ENCODE results near the gene VAC14.

The VAC14 gene

DNA sequence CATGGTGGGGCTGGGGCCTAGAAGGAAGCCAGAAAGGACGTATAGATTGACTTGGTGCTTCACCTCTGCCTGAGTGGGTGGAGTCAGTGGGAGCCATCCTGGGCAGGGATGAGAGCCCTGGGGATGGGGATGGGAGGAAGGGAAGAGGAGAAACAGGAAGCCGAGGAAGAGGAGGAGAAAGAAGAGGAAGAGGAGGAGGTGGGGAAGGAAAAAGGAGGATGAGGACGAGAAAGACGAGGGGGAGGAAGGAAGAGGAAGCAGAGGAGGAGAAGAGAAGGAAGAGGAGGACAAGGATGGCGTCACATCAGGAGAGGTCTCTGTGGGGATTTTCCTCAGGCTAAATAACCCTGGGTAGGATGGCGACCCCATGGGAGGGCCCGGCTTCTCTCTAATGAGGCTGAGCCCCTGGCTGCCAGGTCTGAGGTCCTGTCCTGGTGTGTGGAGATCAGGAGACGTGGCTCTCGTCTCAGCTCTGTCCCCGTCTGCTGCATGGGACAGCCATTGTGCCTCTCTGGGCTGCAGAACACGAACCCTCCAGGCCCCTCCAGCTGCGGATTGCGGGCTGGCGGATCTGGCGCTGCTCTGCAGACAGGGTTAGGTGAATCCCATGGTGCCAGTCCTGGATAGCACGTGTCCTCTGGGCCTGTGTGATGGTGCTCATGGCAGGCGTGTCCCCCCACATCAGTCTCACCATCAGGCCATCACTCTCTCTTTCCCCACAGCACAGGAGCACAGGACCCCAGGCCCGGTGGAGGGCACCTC, 79.6 kb downstream of the VAC14 start:
- no peak for DNase-seq

DNA sequence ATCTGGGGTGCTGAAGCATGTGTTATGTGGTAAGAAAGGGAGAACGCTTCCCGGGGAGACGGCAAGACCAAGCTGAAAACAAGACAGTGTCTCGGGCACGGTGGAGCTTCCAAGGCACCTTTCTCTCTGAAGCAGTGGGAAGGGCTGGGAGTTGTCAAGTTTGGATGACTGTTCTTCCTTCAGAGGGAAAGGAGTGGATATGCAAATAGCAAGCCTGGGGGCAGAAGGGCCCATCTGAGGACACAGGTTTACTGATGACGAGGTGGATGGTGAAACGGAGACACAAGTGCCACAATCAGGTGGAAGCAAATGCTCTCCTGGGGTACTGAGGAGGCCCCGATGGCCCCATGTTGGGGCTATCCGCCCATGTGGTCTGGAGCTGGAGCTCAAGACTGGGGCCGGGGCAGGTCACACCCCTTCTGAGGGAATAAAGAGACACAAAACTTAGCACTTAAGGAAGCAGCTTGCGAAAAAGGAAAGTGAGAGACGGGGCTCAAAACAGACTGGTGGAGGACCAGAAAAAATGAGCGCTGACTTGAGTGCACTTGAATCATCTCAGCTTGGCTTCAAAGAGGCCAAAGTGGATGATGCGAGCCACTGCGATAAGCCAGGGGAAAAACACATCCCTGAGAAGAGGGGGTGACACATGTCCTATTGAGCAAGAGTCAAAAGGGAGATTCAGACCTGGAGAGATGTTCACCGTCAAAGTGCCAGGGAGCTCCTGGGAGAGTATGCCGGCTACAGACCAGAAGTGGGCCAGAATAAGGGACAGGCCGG, 80.3 kb downstream of the VAC14 start:
- no peak for DNase-seq

- no peak for DNase-seq
Measured at GRCh38 chr16:70717065-70717464, 83.9 kb downstream of the VAC14 start.

DNA sequence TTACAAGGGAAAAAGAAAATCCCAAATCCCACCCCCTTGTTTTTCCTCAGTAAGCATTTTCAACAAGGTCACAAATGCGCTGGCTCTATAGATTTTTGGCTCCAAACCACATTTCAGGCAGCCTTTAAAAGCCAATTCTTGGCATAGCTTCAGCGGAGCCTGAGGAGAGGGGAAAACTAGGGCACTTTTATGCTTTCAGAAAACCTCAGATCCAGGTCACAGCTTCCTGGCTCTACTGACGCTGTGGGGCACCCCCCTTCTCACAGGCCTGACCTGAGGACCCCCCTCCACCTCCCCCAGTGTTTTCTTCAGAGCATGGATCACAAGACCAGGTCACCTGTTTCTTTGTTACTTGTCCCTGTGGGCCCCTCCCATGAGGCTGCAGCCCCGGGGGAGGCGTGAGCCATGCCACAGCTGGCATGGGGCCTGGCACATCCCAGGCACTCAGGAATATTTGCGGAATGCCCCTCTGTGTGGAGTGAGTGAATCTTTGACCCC, 85.0 kb downstream of the VAC14 start:
- DNase-seq = no peak

DNA sequence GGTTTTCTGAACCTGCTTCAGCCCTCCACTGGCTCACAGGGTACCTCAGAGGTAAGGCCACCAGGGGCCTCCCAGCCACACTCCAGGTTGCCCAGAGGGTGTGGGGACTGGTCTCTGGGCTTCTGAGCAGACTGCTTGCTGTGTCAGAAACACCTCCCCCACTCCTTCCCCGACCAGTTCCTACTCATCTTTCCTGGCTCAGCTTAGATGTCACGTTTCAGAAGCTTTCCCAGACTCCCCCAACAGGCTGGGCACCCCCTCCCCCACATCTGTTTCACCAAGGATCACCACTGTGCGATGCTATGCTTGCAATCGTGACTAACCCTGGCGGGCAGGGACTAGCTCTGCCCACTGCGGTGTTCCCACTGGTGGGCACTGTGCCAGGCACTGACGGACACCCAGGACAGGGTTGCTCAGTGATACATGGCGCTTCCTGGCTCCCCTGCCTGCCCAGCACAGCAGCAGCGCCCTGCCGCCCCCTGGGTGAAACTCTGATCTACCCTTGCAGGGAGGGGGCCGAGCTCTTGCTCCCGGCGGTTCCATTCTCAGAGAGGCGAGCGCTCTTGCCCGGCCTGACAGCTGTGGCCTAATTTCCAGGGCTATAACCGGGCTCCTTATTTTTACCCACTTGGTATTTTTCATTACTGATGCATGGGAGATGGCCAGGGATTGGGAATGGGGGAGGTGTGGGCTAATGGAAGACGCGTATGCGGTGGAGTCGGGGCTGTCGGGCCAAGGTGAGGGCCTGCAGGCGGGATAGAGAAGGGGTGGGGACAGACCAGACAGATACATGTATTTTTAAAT, 85.7 kb downstream of the VAC14 start:
- no peak for DNase-seq

DNA sequence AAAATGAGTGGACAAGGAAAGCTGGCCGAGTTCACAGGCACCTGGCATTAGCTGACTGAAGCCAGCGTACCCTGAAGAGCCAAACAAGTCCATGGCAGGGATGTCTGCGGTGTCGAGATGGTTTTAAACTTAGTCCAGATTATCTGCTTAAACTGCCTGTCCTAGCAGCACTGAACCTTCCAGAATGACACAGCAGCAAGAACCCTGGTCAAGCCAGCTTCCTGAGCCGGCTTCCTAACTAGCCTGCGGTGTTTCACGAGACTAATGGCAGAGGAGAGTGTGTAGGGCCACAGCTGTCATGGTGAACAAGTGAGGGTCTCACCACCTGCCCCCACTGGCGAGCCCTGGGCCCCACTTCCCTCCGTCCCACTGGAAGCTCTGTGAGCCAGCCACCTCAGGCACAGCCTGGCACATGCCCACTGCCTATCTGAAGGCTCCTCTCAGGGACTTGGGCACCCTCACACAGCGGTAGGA, 86.3 kb downstream of the VAC14 start:
- no peak for DNase-seq

GRCh38 chr16:70713824-70714223, 87.1 kb downstream of the VAC14 start:
- no peak for DNase-seq

DNA sequence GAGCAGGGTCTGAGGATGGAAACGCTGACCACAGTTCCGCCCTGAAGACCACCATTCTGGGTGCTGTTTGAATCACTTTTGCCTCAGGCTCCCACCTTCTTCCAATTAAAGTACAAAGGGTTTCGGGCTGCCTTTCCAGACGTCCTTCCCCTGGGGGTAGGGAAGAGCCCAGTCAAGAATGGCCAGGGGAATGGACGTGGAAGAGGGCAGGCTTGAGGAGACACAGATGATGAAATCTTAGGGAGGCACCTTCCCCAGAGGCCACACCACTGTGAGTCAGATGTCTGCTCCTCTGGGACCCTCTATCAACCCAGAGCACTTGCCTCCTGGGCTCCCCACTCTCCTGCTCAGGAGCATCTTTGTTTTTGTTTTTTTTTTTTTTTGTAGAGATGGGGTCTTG, 87.6 kb downstream of the VAC14 start:
- DNase-seq = no peak

- DNase-seq = no peak
Measured at GRCh38 chr16:70712942-70713341, 88.0 kb downstream of the VAC14 start.

GRCh38 chr16:70712359-70712758, 88.6 kb downstream of the VAC14 start:
- no peak for DNase-seq

DNA sequence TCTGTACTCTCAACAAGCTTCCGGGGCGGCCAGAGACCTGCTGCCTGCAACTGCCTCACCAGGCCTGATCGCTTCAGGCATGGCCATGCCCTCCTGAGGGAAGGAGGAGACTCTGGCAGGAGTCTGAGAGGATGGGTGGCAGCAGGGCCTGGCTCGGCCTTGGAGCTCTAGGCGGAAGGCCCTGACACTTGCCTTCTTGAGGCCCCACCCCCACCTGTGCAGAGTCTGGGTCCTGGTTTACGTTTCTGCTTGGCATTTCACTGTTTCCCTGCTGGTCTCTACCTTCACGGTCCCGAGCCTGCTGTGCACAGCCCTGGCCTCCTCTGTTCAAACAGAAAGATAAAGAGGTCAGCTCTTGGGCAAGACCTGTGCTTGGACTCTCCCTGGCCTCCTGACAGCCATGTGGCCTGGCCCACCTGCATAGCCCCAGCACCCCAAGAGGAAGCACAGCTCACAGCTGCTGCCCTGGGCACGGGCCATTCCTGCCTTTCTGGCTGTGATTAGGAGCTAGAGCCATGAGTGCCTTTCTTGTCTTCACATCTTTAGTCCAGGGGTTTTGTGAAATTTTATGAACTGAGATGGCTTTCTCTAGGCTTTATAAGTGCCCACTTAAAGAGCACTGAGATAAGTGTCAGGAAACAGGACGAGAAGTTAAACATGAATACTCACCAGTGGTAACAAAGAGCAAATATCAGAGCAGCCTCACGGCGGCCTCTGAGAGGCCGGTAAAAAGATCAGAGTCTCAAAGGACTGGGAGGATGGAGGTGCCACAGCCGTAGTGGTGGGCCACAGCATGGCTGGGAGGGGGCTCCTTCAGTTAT, 89.5 kb downstream of the VAC14 start:
- no peak for DNase-seq

DNA sequence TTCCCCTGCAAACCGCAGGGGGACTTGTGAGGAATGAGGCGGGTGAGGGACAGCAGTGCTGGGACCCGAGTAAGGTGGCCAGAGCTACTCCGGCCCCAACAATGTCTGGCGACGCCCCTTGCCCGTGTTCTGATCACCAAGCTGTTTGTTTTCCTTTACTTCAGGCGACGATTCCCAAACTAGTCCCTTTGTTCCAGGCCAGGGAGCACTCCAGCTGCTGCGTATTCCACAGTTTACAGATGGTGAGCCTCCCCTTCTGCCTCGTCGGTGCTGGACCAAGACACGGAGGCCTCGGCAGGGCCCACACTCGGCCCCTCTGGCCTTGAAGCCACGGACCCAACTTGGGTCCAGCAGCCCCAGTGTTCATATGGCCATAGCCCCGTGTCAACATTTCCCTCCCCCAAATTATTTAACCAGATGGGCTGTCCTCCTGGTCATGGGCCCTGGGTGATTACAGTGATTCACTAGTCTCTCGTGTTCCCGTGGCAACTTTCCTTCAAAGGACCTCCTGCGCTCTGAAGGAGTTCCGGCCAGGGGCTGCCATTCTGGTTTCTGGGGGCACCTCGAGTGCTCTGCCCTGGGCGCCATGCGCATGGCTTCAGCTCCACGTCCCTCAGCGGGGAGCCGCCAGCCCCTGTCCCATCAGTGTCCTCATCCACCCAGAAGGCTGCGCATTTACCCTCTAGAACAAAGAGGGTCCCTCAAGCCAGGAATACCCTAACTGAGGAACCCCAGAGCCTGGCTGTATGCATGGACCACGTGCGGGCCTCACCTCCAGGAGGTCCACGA, 90.3 kb downstream of the VAC14 start:
- no peak for DNase-seq

DNA sequence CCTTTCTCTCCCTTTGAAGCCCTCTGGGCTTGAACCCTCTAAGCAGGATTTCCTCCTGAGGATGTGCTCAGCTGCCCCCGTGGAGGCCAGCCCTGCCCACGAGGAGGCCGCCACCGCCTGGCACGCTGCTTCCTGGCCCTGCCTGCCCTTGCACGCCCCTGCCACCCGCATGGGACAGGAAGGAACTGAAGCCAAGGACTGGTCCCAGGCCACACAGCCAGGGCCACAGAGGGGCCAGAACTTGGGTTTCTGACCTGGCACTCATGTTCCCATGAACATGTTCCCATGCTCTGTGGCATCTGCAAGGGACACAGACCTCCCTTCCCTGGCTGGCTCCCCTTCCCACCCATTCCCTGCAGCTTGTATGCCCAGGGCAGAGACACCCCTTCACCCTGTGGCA, 91.0 kb downstream of the VAC14 start:
- no peak for DNase-seq

DNA sequence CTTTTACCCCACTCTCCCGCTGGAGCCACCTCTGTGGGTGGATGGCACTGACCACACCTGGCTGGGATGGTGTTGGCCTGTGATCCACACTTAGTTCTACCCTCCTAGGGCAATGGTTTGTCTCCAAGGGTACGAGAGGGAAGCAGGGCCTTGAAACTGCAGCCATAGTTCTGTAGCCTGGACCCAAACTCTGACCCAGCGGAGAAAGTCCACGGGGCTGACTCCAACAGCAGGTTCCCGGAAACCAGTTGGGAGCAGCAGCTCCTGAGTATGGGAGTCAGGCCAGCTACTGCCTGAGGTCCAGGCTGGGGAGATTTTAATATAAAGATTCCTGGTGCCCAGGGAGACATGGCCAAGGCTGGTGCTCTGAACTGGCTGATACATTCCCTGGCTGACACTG, 91.5 kb downstream of the VAC14 start:
- DNase-seq = no peak

DNA sequence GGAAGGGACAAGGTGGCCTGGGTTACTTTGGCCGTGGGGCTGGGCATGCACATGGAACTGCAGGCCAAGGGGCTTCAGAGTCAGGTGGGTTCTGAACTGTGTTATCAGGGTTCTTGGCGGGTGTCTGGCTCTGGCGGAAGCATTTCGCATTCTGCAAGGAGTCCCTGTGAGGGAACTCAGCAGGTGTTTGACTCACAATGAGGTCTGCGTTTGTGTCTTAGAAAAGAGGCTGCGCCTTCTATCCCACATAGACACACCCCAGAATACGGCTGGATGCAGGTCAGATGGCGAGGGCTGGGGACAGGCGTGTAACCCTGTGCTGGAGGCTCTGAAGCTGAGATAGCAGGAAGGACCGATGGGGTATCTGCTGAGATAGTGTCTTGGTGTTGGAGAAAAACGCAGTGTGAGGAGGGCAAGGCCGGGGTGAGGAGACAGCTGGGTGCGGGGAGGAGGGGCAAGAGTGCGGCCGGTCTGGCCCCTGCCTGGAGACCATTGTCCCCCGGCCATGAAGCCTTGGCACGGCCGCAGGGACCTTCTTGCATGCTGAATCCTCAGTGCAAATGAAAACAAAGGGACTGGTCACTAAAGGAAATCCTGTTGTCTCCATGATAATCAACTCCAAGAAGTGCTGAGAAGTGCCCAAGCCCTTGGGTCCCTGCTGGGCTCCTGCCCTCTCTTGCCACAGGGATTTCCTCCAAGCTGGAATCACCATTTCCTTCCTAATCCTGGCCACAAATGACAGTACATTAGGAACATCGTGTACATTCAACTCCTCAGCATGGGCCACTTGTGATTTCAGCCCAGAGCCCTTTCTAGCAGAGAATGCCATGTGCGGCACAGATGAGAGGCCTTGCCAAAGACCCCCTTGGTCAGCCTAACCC, 92.4 kb downstream of the VAC14 start:
- DNase-seq = no peak

DNA sequence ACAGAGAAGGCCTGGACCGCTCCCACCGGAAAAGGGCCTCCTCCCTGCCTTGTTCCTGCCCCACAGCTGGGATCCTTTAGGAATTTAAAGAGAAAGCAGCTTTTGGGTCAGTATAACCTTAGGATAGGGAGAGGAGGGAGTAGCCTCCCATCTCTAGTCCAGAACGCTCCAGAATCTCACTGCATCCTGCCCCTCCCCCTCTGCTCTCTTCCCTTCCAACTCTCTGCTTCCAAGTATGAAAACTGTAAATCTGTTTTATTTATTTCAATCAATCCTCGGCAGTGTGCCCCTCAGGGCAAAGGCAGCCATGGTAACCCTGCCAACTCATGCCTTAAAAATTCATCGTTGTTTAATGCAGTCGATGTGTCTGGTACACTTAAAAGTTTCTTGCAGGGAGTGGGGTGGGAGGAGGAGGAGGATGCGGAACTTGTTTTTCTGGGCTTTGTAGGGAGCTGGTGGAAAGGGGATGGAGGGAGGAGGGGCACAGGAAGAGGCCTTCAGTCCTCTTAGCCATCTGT, 94.0 kb downstream of the VAC14 start:
- DNase-seq = no peak

GRCh38 chr16:70705056-70705455, 95.9 kb downstream of the VAC14 start:
- no peak for DNase-seq

- DNase-seq = no peak
Measured at GRCh38 chr16:70704586-70704985, 96.4 kb downstream of the VAC14 start.

DNA sequence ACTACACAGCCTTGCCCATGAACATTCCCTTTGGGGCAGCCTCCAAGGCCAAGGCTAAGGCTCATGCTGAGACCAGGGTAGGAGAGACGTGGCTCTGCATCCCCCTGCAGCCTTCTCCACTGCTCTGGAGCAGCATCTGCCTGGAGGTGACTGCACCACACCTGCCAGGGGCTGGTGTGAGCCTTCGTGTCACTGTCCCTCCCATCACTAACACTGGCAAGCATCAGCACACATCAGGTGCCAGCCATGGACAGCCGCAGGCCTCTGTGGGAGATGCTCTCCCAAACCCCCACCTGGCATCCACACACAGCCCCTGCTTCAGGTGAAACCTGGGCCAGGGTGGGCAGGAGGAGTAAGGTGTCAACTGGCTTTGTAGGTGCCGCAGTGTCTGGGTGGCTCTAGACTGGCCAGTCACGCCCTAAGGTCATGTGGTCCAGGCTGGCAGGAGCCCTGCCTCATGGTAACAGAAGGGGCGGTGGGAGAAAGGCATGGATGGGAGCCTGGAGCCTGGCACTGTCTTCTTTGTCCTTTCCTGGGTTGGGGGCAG, 97.0 kb downstream of the VAC14 start:
- DNase-seq = no peak

All from NCI-H774 (cell line).